Epithelial cell of esophagus (primary cell): Measurements from ENCODE around the gene PDLIM1.
A peak's percentile ranks its signal among the peaks of the same experiment; 100 is the strongest.

Experiments
- DNase-seq: peaks from one replicate; pipeline ENCODE4 v3.0.0; 2010; ENCODE audit warnings: low read depth
- H3K4me3 ChIP-seq: 2 replicates; pipeline ENCODE4 v1.5.1; 2011; ENCODE audit warnings: mild to moderate bottlenecking, low read length, control low read depth
- CTCF ChIP-seq: IDR thresholded peaks from 2 replicates; pipeline ENCODE4 v1.5.1; 2011; ENCODE audit warnings: low read depth, mild to moderate bottlenecking, low read length, control low read depth, inconsistent platforms; ENCODE audit not compliant: insufficient read depth; ENCODE audit errors: missing control alignments

Gene PDLIM1

GRCh38 chr10:95314192-95314918 is 23.6 kb upstream of the PDLIM1 start:
- TF ChIP-seq CTCF, result no peak
- DNase-seq, result no peak
- H3K4me3 ChIP-seq, result no peak overlapping the region

GRCh38 chr10:95312986-95313495 is 22.2 kb upstream of the PDLIM1 start:
- no peak for TF ChIP-seq CTCF
- no peak overlapping the region for H3K4me3 ChIP-seq
- no peak for DNase-seq

- DNase-seq, result no peak
- no peak overlapping the region for H3K4me3 ChIP-seq
- TF ChIP-seq CTCF, result no peak
Observed at GRCh38 chr10:95312257-95312656, 21.5 kb upstream of the PDLIM1 start.

GRCh38 chr10:95309958-95310357 is 19.2 kb upstream of the PDLIM1 start:
- H3K4me3 ChIP-seq, result no peak overlapping the region
- TF ChIP-seq CTCF, result no peak

GRCh38 chr10:95308389-95309302 is 17.8 kb upstream of the PDLIM1 start:
- DNase-seq, result peak; percentile 92
- no peak overlapping the region for H3K4me3 ChIP-seq
- no peak for TF ChIP-seq CTCF

More at GRCh38 chr10:95309958-95310357, 19.2 kb upstream of the PDLIM1 start:
- DNase-seq, result no peak

GRCh38 chr10:95306851-95307250 is 16.0 kb upstream of the PDLIM1 start:
- TF ChIP-seq CTCF, result no peak
- DNase-seq, result no peak
- no peak overlapping the region for H3K4me3 ChIP-seq
